Stomach (tissue), 9 donors: ENCODE results near the gene NR2F1-AS1. TPM values are rescaled to one million over a fixed set of nuclear protein-coding genes. Genes with fewer than 3 reads are reported as not detected.

Source experiments
- DNase-seq, 2 donors: peaks; one replicate each; pipeline versions ENCODE4 v3.0.0 to v3.0.0-alpha.2; 2013 to 2019
- H3K27ac ChIP-seq, 5 donors: fragments of 200-600 bp in 4 of 5; sonication (generic) in 4 of 5; one replicate each; pipeline ENCODE4 v1.5.1; 2013 to 2019; ENCODE audit warnings: mild to moderate bottlenecking in 1 of 5, moderate library complexity in 1 of 5
- H3K27me3 ChIP-seq, 3 donors: fragments of 200-600 bp; sonication (generic); one replicate each; pipeline ENCODE4 v1.5.1; 2017 to 2019; ENCODE audit warnings: mixed run types in 1 of 3
- H3K36me3 ChIP-seq, 4 donors: fragments of 200-600 bp; sonication (generic); 1 replicate in 3 of 4; 2 replicates in 1 of 4; pipeline ENCODE4 v1.5.1; 2016 to 2019
- H3K4me1 ChIP-seq, 4 donors: fragments of 200-600 bp; sonication (generic); one replicate each; pipeline ENCODE4 v1.5.1; 2016 to 2019
- H3K4me3 ChIP-seq, 4 donors: fragments of 200-600 bp; sonication (generic) in 3 of 4; one replicate each; pipeline ENCODE4 v1.5.1; 2016 to 2019; ENCODE audit warnings: mild to moderate bottlenecking in 1 of 4
- H3K9me3 ChIP-seq, 4 donors: fragments of 200-600 bp; sonication (generic); one replicate each; pipeline ENCODE4 v1.5.1; 2016 to 2019
- CTCF ChIP-seq, 7 experiments: fragments of 450-650 bp in 4 of 7; fragments of 200-600 bp in 3 of 7; sonication (generic) in 3 of 7; IDR thresholded peaks; one replicate each; pipeline ENCODE4 v1.5.1; 2016 to 2019; ENCODE audit warnings: antibody characterized with exemption in 7 of 7, control low read depth in 2 of 7, mild to moderate bottlenecking in 1 of 7
- EP300 ChIP-seq: sonication (generic); formaldehyde crosslinking; IDR thresholded peaks from one replicate; pipeline ENCODE4 v1.6.1; 2017; ENCODE audit warnings: antibody characterized with exemption
- POLR2A ChIP-seq, 4 donors: fragments of 450-650 bp; IDR thresholded peaks; one replicate each; pipeline ENCODE4 v1.6.1; 2016; ENCODE audit warnings: antibody characterized with exemption in 4 of 4, control low read depth in 2 of 4, mild to moderate bottlenecking in 1 of 4, moderate library complexity in 1 of 4
- POLR2AphosphoS5 ChIP-seq, 3 donors: sonication (generic); formaldehyde crosslinking; IDR thresholded peaks; one replicate each; pipeline ENCODE4 v1.6.1; 2016; ENCODE audit warnings: antibody characterized with exemption in 3 of 3
- WGBS, 5 donors: extraction: QIAGEN DNeasy Blood & Tissue Kit in 3 of 5; methylation state at CpG; one replicate each; pipeline versions ENCODE4 v1.1.5 to v1.1.7; 2013 to 2018; 5-methylcytosine and 5-hydroxymethylcytosine counted together
- intact Hi-C: fragments of 100-400 bp; cut with DNase I; formaldehyde crosslinking; loops from one replicate; pipeline ENCODE4 v1.15.1; 2023; ENCODE audit warnings: low total_unique reads
- polyA plus RNA-seq, 3 donors: library from polyadenylated mRNA; stranded (reverse); fragments of 200-250 nt; gene quantifications; one replicate each; pipeline ENCODE4 v1.2.3, GENCODE V29; 2013
- total RNA-seq, 5 donors: library from RNA; depleted of rRNA; stranded (reverse); fragments of >200 nt; gene quantifications; one replicate each; pipeline versions ENCODE4 v1.1.0 to v1.2.3, GENCODE V29; 2014 to 2016
- donor health status: healthy with polysubstance abuse.
- donor health status: Bipolar disorder and iron deficiency.
- donor health status: healthy.

Gene NR2F1-AS1
- total and polyA plus RNA-seq, 8 donors, result 4.3 to 40.8 (median 14.2) TPM

DNA sequence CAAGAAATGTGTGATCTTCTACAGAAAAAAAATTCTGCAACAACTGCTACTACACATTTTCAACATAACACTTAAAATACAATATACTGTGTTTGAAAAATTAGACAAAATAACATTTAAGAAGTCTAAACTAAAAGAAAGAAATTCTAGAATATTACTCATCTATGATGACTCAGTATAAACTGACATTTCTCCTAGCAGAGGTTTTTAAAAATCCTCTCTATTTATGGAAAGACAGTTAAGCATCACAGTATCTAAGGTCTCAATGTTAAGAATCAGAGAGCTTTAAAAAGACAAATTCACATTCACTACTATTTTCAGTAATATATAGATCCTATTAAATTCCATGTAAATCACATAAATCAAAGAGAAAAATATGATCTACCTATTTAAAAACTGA, 61.3 kb downstream of the NR2F1-AS1 start:
- H3K4me3 ChIP-seq, result no peak overlapping the region
- no peak for DNase-seq
- H3K4me1 ChIP-seq, result no peaks in the 10 kb centered on the region
- peaks cover 4 to 13% (median 9%) of the 10 kb centered on the region in 4 donors for H3K9me3 ChIP-seq
- no peaks in the 10 kb centered on the region for H3K27me3 ChIP-seq
- TF ChIP-seq EP300, result no peak
- no peak for TF ChIP-seq POLR2A (IDR thresholded peaks at IDR 0.05)
- TF ChIP-seq POLR2AphosphoS5 (IDR thresholded peaks at IDR 0.05), result no peak
- no peak for TF ChIP-seq CTCF (IDR thresholded peaks at IDR 0.05)
- H3K36me3 ChIP-seq, result peaks cover 0 to 35% (median 7%) of the 10 kb centered on the region in 4 donors
- no peak overlapping the region for H3K27ac ChIP-seq
- intact Hi-C loops, result no loop called here

- intact Hi-C loops, result no loop called here
- Histone ChIP-seq H3K9me3 (peaks cover 0 to 5% (median 2%) of the 10 kb centered on the region in 4 donors), H3K27me3 (no peaks in the 10 kb centered on the region), H3K4me3 (no peak overlapping the region), H3K36me3 (peaks cover 0 to 16% (median under 1%) of the 10 kb centered on the region in 4 donors), H3K27ac (no peak overlapping the region), H3K4me1 (no peaks in the 10 kb centered on the region)
- TF ChIP-seq POLR2A (IDR thresholded peaks at IDR 0.05), result no peak
- no peak for TF ChIP-seq CTCF (IDR thresholded peaks at IDR 0.05)
- TF ChIP-seq EP300, result no peak
- TF ChIP-seq POLR2AphosphoS5 (IDR thresholded peaks at IDR 0.05), result no peak
- no peak for DNase-seq
Measured at GRCh38 chr5:93517828-93518227, 63.2 kb downstream of the NR2F1-AS1 start.

GRCh38 chr5:93513298-93513697, 67.7 kb downstream of the NR2F1-AS1 start:
- intact Hi-C loops, result no loop called here
- no peaks in the 10 kb centered on the region for H3K9me3 ChIP-seq
- H3K27ac ChIP-seq, result no peak overlapping the region
- DNase-seq, result no peak
- no peaks in the 10 kb centered on the region for H3K36me3 ChIP-seq
- no peaks in the 10 kb centered on the region for H3K27me3 ChIP-seq
- WGBS, 5 donors, result 91 to 100% (median 96%) methylated on average over 1 of the region's 1 CpG
- no peak overlapping the region for H3K4me3 ChIP-seq
- H3K4me1 ChIP-seq, result no peaks in the 10 kb centered on the region
- TF ChIP-seq POLR2A (IDR thresholded peaks at IDR 0.05), result no peak
- TF ChIP-seq EP300, result no peak
- no peak for TF ChIP-seq CTCF (IDR thresholded peaks at IDR 0.05)
- no peak for TF ChIP-seq POLR2AphosphoS5 (IDR thresholded peaks at IDR 0.05)

- H3K27me3 ChIP-seq, result no peaks in the 10 kb centered on the region
- no peak for TF ChIP-seq CTCF (IDR thresholded peaks at IDR 0.05)
- DNase-seq, result no peak
- H3K4me3 ChIP-seq, result no peak overlapping the region
- intact Hi-C loops, result no loop called here
- no peaks in the 10 kb centered on the region for H3K9me3 ChIP-seq
- 71 to 79% (median 78%) methylated on average over 3 of the region's 3 CpGs for WGBS, 5 donors
- no peaks in the 10 kb centered on the region for H3K36me3 ChIP-seq
- H3K27ac ChIP-seq, result no peak overlapping the region
- H3K4me1 ChIP-seq, result no peaks in the 10 kb centered on the region
Measured at GRCh38 chr5:93512799-93513198, 68.2 kb downstream of the NR2F1-AS1 start.

- no peaks in the 10 kb centered on the region for H3K36me3 ChIP-seq
- no peak overlapping the region for H3K4me3 ChIP-seq
- no peak for DNase-seq
- no peak for TF ChIP-seq POLR2A (IDR thresholded peaks at IDR 0.05)
- no peak for TF ChIP-seq POLR2AphosphoS5 (IDR thresholded peaks at IDR 0.05)
- no peak for TF ChIP-seq EP300
- no peak for TF ChIP-seq CTCF (IDR thresholded peaks at IDR 0.05)
- H3K4me1 ChIP-seq, result no peaks in the 10 kb centered on the region
- intact Hi-C loops, result no loop called here
- H3K27ac ChIP-seq, result no peak overlapping the region
- H3K27me3 ChIP-seq, result no peaks in the 10 kb centered on the region
- WGBS, 5 donors, result 50 to 82% (median 65%) methylated on average over 2 of the region's 2 CpGs
- no peaks in the 10 kb centered on the region for H3K9me3 ChIP-seq
Measured at GRCh38 chr5:93511445-93511844, 69.6 kb downstream of the NR2F1-AS1 start.
